ENCODE measurements around the gene KCNIP1. TPM values are rescaled to one million over a fixed set of nuclear protein-coding genes. Genes with fewer than 3 reads are reported as not detected.

KCNIP1 gene
- total RNA-seq, 2 donors from 2014 or later: not detected

DNA sequence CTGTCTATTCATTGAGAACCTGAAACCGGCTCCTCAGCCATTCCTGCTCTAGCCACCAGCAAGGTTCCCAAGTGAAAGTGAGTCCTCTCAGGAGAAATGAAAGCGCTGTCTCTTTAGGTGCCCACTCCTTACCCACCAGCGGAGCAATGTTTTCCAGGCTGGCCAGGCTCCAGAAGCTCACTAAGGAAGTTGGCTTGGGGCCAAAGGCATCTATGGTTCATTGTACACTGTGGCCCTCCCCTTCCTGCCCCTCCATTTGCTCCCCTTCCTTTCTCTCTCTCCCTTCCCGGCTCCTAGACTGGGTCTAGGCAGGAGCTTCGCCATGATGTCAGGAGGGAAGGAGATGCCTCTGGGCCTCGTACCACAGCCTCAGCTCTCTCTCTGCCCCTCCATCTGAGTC lies 278.6 kb downstream of the KCNIP1 start:
- no peak for DNase-seq
- H3K27ac ChIP-seq (ENCODE audit: low read depth, low read length): no peak overlapping the region
- H3K36me3 ChIP-seq (ENCODE audit: control insufficient read depth, insufficient read depth, low read length): no peaks in the 10 kb centered on the region
- no peaks in the 10 kb centered on the region for H3K9me3 Mint-ChIP-seq
- WGBS, 2 experiments (ENCODE audit: insufficient coverage in 1 of 2, insufficient read length in 1 of 2): 96% methylated on average over 4 to 6 of the region's 6 CpGs
- H3K36me3 Mint-ChIP-seq (ENCODE audit: low read depth): no peaks in the 10 kb centered on the region
- H3K9ac ChIP-seq (ENCODE audit: extremely low read depth, low read length, poor library complexity, severe bottlenecking): no peak overlapping the region
- peaks cover 86% of the 10 kb centered on the region for H3K27me3 Mint-ChIP-seq (ENCODE audit: insufficient read depth)
- H3K27me3 ChIP-seq (ENCODE audit: control insufficient read depth, insufficient read depth, low read length, poor library complexity, severe bottlenecking): peaks cover 91% of the 10 kb centered on the region
- no peak overlapping the region for H3K27ac Mint-ChIP-seq
- peaks cover 19% of the 10 kb centered on the region for H3K4me1 Mint-ChIP-seq
- TF ChIP-seq, protein P1, sequence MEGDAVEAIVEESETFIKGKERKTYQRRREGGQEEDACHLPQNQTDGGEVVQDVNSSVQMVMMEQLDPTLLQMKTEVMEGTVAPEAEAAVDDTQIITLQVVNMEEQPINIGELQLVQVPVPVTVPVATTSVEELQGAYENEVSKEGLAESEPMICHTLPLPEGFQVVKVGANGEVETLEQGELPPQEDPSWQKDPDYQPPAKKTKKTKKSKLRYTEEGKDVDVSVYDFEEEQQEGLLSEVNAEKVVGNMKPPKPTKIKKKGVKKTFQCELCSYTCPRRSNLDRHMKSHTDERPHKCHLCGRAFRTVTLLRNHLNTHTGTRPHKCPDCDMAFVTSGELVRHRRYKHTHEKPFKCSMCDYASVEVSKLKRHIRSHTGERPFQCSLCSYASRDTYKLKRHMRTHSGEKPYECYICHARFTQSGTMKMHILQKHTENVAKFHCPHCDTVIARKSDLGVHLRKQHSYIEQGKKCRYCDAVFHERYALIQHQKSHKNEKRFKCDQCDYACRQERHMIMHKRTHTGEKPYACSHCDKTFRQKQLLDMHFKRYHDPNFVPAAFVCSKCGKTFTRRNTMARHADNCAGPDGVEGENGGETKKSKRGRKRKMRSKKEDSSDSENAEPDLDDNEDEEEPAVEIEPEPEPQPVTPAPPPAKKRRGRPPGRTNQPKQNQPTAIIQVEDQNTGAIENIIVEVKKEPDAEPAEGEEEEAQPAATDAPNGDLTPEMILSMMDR (conservative IDR thresholded peaks at IDR 0.05): no peak
- no peaks in the 10 kb centered on the region for H3K9me3 ChIP-seq (ENCODE audit: control insufficient read depth, low read length)
- H3K4me3 ChIP-seq (ENCODE audit: low read length): no peak overlapping the region
- H3K4me1 ChIP-seq (ENCODE audit: control insufficient read depth, insufficient read depth, low read length): peaks cover 3% of the 10 kb centered on the region
- no peak overlapping the region for H3K4me3 Mint-ChIP-seq

DNA sequence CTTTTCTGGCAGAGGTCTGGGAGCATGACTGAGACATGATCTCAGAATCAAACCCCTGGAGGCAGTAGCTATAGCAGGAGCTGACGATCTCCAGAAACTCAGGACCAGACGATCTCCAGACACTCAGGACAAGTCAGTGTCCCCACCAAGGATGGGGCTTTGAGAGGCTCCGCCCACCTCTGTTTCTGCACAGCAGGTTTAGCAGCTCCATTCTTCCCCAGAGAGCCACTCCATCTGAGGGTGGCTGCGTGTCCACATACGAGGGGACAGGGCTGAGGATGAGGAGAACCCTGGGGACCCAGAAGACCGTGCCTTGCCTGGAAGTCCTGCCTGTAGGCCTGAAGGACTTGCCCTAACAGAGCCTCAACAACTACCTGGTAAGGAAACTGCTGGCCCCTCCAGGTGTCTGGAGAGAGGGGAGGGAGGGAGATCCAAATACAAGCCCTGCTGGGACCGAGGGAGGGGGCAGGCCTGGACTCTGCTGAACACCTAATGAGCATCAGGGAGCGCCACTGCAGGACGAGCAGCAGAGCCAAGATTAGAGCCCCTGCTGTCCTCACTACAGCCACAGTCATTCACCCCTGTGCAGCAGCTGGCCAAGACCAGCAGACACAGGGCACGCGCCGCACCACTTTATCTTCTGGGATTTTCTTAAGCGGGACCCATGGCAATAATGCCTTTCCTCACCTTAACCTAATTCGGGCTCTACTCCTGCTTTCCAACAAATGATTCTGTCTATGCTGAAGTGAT lies 279.9 kb downstream of the KCNIP1 start, which contains the start of gene GABRP:
GABRP (plus strand) TSS at position 228 of the 750 bp plus-strand sequence. CDS start 4,891 bp downstream, outside the sequence.
- no peak within 1 kb of the TSS for H3K4me3 ChIP-seq (ENCODE audit: low read length)
- peaks cover 78% of the 10 kb centered on the region for H3K27me3 Mint-ChIP-seq (ENCODE audit: insufficient read depth)
- H3K27ac ChIP-seq (ENCODE audit: low read depth, low read length): no peak within 1 kb of the TSS
- WGBS, 2 experiments (ENCODE audit: insufficient coverage in 1 of 2, insufficient read length in 1 of 2): 88% methylated on average over 4 to 14 of the region's 14 CpGs
- peaks cover 3% of the 10 kb centered on the region for H3K4me1 ChIP-seq (ENCODE audit: control insufficient read depth, insufficient read depth, low read length)
- no peak within 1 kb of the TSS for H3K9ac ChIP-seq (ENCODE audit: extremely low read depth, low read length, poor library complexity, severe bottlenecking)
- DNase-seq: no peak
- H3K9me3 ChIP-seq (ENCODE audit: control insufficient read depth, low read length): no peaks in the 10 kb centered on the region
- no peaks in the 10 kb centered on the region for H3K36me3 ChIP-seq (ENCODE audit: control insufficient read depth, insufficient read depth, low read length)
- H3K27ac Mint-ChIP-seq: no peak within 1 kb of the TSS
- no peaks in the 10 kb centered on the region for H3K36me3 Mint-ChIP-seq (ENCODE audit: low read depth)
- no peak within 1 kb of the TSS for H3K4me3 Mint-ChIP-seq
- TF ChIP-seq, protein P1 (conservative IDR thresholded peaks at IDR 0.05): no peak
- H3K4me1 Mint-ChIP-seq: peaks cover 19% of the 10 kb centered on the region
- H3K27me3 ChIP-seq (ENCODE audit: control insufficient read depth, insufficient read depth, low read length, poor library complexity, severe bottlenecking): peaks cover 78% of the 10 kb centered on the region
- H3K9me3 Mint-ChIP-seq: no peaks in the 10 kb centered on the region

DNA sequence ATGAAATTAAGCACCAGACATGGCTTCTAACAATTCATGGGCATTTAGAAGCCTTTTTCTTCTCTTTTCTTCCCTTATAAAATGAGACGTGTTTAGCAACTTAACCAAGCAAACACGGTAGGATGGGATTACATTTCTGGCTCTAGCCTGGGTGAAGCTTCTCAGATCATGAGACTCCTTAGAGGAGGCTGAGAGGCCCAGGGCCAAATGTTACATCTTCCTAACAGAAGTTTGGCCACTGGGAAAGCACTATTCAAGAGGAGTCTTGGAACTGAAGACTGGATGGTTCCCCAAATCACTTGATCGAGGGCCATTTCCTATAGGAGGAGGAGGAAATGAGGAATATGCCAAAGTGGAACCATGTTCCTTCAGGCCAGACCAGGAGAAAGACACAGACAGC lies 281.6 kb downstream of the KCNIP1 start:
- no peak overlapping the region for H3K27ac Mint-ChIP-seq
- no peaks in the 10 kb centered on the region for H3K9me3 Mint-ChIP-seq
- Histone ChIP-seq H3K27me3 (ENCODE audit: control insufficient read depth, insufficient read depth, low read length, poor library complexity, severe bottlenecking) (peaks cover 75% of the 10 kb centered on the region), H3K4me1 (ENCODE audit: control insufficient read depth, insufficient read depth, low read length) (peaks cover 3% of the 10 kb centered on the region), H3K27ac (ENCODE audit: low read depth, low read length) (no peak overlapping the region), H3K36me3 (ENCODE audit: control insufficient read depth, insufficient read depth, low read length) (no peaks in the 10 kb centered on the region), H3K9me3 (ENCODE audit: control insufficient read depth, low read length) (no peaks in the 10 kb centered on the region), H3K4me3 (ENCODE audit: low read length) (no peak overlapping the region), H3K9ac (ENCODE audit: extremely low read depth, low read length, poor library complexity, severe bottlenecking) (no peak overlapping the region)
- peaks cover 19% of the 10 kb centered on the region for H3K4me1 Mint-ChIP-seq
- H3K36me3 Mint-ChIP-seq (ENCODE audit: low read depth): no peaks in the 10 kb centered on the region
- H3K4me3 Mint-ChIP-seq: no peak overlapping the region
- DNase-seq: no peak
- TF ChIP-seq, protein P1 (conservative IDR thresholded peaks at IDR 0.05): no peak
- 86 to 93% methylated on average over 3 of the region's 3 CpGs for WGBS, 2 experiments (ENCODE audit: insufficient coverage in 1 of 2, insufficient read length in 1 of 2)
- H3K27me3 Mint-ChIP-seq (ENCODE audit: insufficient read depth): peaks cover 79% of the 10 kb centered on the region

Other genes with a start within 250 kb of the KCNIP1 start
- gene LCP2, start 206.2 kb upstream of the KCNIP1 start, total RNA-seq: under 1 TPM in 1 of 2 donors, not detected in 1; 0.11 TPM
- under 1 TPM in 1 of 2 donors, not detected in 1; 0.09 TPM for gene KCNMB1, start 114.7 kb upstream of the KCNIP1 start, total RNA-seq